ENCODE measurements around the gene NOBOX. TPM values are rescaled to one million over a fixed set of nuclear protein-coding genes. Genes with fewer than 3 reads are reported as not detected.

NOBOX gene
- total RNA-seq, 1 donor from 2014 or later: not detected

DNA sequence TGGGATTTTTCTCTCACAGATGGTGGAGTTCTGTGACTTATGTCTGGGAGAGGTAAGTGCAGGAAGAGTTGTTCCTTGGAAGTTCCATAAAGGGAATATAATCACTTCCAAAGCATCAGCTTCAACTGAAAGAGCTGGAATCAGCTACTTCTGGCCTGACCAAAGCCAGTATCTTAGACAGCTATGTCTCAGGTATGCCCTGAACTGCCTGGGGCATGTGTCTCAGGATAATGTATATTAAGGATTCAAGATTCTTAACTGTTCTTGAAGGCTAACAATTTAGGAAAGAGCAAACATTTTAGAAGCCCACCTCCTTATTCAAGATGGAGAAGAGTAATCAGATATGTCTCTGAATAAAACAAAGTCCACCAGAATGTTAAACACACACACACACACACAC is 12.4 kb upstream of the NOBOX start:
- H3K4me3 ChIP-seq: no peak overlapping the region
- peaks cover 14% of the 10 kb centered on the region for H3K27me3 ChIP-seq (ENCODE audit: low read depth)
- no peak overlapping the region for H3K27ac ChIP-seq (replicated peaks)
- TF ChIP-seq, protein P1, sequence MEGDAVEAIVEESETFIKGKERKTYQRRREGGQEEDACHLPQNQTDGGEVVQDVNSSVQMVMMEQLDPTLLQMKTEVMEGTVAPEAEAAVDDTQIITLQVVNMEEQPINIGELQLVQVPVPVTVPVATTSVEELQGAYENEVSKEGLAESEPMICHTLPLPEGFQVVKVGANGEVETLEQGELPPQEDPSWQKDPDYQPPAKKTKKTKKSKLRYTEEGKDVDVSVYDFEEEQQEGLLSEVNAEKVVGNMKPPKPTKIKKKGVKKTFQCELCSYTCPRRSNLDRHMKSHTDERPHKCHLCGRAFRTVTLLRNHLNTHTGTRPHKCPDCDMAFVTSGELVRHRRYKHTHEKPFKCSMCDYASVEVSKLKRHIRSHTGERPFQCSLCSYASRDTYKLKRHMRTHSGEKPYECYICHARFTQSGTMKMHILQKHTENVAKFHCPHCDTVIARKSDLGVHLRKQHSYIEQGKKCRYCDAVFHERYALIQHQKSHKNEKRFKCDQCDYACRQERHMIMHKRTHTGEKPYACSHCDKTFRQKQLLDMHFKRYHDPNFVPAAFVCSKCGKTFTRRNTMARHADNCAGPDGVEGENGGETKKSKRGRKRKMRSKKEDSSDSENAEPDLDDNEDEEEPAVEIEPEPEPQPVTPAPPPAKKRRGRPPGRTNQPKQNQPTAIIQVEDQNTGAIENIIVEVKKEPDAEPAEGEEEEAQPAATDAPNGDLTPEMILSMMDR (IDR thresholded peaks at IDR 0.05; ENCODE audit: borderline replicate concordance): no peak
- no peaks in the 10 kb centered on the region for H3K36me3 ChIP-seq
- DNase-seq: no peak
- intact Hi-C loops (cut with micrococcal nuclease): no loop called here
- no peaks in the 10 kb centered on the region for H3K4me1 ChIP-seq
- peaks cover 4% of the 10 kb centered on the region for H3K9me3 ChIP-seq (replicated peaks)

DNA sequence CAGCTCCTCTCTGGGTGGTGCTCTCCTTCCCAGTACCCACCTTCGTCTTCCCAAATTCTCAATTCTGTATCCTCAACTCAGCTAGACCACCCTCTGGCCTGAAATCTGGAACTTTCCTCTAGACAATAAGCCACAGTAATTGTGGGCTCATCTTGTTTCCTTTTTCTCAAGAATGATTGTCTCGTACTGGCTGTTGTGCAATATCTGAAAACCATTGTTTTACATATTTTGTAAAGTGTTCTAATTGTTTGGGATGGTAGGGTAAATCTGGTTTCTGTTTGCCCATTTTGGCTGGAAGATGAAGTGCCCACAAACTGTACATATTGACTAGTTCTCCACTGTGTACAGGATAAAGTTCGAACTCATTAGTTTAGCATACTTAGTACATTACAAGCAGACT is 11.3 kb upstream of the NOBOX start:
- Histone ChIP-seq H3K27me3 (ENCODE audit: low read depth) (peaks cover 19% of the 10 kb centered on the region), H3K4me3 (no peak overlapping the region), H3K9me3 (replicated peaks) (peaks cover 4% of the 10 kb centered on the region), H3K4me1 (no peaks in the 10 kb centered on the region), H3K27ac (replicated peaks) (no peak overlapping the region), H3K36me3 (no peaks in the 10 kb centered on the region)
- intact Hi-C loops (cut with micrococcal nuclease): no loop called here
- TF ChIP-seq, protein P1 (IDR thresholded peaks at IDR 0.05; ENCODE audit: borderline replicate concordance): no peak
- DNase-seq: no peak

DNA sequence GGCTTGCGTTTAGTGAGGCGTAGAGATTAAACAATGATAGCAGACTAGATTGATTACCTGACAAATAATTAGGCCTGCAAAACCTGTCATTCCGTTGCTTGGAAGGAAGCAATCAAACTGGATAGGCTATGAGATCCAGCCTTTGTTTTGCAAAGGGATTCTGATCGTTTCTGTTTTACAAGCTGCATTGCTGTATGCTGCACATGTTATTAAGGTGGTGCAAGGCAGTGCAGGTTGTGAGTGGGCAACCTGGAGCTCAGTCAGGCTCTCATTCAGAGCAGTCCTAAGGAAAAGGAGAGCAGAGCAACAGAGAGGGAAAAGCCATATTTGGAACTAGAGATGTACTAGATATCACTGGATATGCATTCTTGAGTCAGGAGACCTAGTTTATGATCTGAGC is 6.9 kb upstream of the NOBOX start:
- intact Hi-C loops (cut with micrococcal nuclease): no loop called here
- Histone ChIP-seq H3K36me3 (no peaks in the 10 kb centered on the region), H3K4me1 (no peaks in the 10 kb centered on the region), H3K27me3 (ENCODE audit: low read depth) (peaks cover 21% of the 10 kb centered on the region), H3K27ac (replicated peaks) (no peak overlapping the region), H3K4me3 (no peak overlapping the region), H3K9me3 (replicated peaks) (no peaks in the 10 kb centered on the region)
- TF ChIP-seq, protein P1 (IDR thresholded peaks at IDR 0.05; ENCODE audit: borderline replicate concordance): no peak
- DNase-seq: no peak

DNA sequence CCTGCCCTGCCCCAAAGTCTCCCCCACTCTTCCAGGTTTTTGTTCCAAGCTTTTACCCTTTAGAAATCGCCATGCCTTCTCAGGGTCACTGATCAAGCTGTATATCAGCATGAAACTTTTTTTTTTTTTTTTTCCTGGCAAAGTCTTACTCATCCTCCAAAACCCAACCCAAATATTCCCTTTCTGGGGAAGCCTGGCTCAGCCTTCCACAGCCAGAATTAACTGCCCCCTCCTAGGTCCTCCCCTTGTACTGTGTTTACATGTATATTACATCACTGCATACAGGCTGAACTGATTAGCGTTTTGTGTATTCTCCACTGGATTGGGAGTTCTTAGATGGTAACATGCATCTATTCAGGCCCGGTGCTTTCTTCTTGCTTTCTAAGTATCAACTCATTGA is 4.6 kb upstream of the NOBOX start:
- no peak for DNase-seq
- intact Hi-C loops (cut with micrococcal nuclease): no loop called here
- no peak overlapping the region for H3K27ac ChIP-seq (replicated peaks)
- no peaks in the 10 kb centered on the region for H3K9me3 ChIP-seq (replicated peaks)
- TF ChIP-seq, protein P1 (IDR thresholded peaks at IDR 0.05; ENCODE audit: borderline replicate concordance): no peak
- H3K4me3 ChIP-seq: no peak overlapping the region
- no peaks in the 10 kb centered on the region for H3K36me3 ChIP-seq
- H3K4me1 ChIP-seq: no peaks in the 10 kb centered on the region
- H3K27me3 ChIP-seq (ENCODE audit: low read depth): peaks cover 15% of the 10 kb centered on the region

DNA sequence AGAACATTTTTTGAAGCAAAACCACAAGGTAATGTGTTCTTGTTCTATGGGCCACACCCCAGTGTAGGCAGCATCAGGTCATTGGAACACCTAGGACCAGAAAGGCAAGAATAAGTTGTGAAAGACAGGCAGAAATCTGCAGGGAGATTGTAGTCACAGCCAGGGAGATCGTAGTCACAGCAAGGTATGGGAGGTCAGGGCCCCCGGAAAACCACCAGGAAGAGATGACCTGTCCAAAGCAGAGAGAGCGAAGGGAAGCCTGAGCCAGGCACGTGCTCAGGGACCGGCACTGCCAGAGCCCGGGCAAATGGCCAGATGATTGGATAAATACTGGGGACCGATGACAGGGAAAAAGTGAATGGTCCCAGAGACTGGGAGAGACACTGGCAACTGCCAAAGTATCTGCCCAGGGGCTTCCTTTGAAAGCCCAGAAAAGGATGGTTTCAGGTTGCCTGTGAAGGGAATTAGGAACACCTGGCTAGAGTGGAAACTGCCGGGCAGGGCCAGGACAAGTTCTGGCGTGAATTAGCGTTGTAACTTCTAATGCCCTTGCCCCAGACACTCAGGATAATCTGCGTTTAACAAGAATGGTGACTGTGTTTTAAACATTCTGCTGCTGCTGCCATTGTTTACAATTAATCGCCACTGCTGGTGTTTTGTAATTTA is 3.9 kb upstream of the NOBOX start:
- peaks cover 17% of the 10 kb centered on the region for H3K27me3 ChIP-seq (ENCODE audit: low read depth)

More for the DNA sequence above, 3.9 kb upstream of the NOBOX start:
- DNase-seq: no peak
- intact Hi-C loops (cut with micrococcal nuclease): no loop called here
- H3K4me1 ChIP-seq: no peaks in the 10 kb centered on the region
- H3K9me3 ChIP-seq (replicated peaks): no peaks in the 10 kb centered on the region
- TF ChIP-seq, protein P1 (IDR thresholded peaks at IDR 0.05; ENCODE audit: borderline replicate concordance): no peak
- H3K4me3 ChIP-seq: no peak overlapping the region
- H3K36me3 ChIP-seq: no peaks in the 10 kb centered on the region
- H3K27ac ChIP-seq (replicated peaks): no peak overlapping the region
